Iris pigment epithelial cell (primary cell): ENCODE results near the gene MYDGF.

Source experiments
- DNase-seq: peaks from one replicate; pipeline ENCODE4 v3.0.0-alpha.2; 2011; ENCODE audit warnings: low read depth

MYDGF gene

DNA sequence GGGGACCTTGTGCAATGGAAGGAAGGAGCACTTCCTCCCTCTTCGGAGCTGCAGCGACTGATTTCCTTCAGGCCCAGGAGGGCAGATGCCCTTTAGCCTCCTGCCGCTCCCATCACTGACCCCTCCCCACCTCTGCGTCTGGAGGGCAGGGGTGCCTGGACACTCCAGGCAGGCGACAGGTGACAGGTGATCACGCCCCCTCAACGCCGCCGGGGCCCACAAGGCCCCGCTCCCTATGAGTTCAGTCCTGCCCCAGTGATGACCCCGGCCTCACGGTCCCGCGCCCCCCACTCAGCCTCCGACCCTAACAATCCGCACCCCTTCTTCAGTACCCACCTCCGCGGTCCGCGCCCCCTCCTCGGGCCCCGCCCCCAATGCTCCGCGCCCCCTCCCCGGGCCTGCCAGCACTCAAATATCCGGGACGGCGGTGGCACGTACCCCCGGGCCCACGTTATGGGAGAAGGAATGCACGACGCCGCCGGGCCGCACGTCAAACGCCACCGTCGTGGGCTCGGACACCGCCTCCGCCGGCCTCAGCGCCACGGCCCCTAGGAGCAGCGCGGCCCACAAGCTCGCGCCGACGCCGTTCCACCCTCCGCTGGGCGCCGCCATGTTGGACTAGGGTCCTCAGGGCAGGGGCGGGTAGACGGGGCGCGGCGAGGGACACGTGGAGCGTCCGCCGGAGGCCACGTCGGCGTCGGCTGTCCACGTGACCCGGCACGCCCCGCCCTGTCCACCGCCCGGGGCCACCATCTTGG is at the start of gene MYDGF:
Gene MYDGF (minus strand): TSS at position 620 of the 758 bp plus-strand sequence. CDS start 8 bp downstream, at position 612.
- DNase-seq = peak; percentile 91

DNA sequence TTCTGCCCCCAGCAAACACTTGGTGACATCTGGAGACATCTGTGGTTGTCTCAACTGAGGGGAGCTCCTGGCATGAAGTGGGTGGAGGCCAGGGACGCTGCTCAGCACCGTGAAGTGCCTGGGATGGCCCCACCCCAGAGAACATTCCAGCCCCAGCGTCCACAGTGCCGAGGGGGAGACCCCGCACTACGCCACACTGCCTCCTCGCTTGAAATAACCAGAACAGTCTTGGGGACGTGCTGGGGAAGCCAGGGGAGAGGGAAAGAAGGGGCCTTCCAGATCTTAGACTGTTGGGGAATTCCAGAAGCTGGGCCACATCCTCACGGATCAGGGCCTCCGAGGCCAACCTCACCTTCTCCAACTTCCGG is 49.3 kb upstream of the MYDGF start:
- DNase-seq = no peak

- no peak for DNase-seq
These were observed 48.0 kb upstream of the MYDGF start for GRCh38 chr19:4717966-4718701.

DNA sequence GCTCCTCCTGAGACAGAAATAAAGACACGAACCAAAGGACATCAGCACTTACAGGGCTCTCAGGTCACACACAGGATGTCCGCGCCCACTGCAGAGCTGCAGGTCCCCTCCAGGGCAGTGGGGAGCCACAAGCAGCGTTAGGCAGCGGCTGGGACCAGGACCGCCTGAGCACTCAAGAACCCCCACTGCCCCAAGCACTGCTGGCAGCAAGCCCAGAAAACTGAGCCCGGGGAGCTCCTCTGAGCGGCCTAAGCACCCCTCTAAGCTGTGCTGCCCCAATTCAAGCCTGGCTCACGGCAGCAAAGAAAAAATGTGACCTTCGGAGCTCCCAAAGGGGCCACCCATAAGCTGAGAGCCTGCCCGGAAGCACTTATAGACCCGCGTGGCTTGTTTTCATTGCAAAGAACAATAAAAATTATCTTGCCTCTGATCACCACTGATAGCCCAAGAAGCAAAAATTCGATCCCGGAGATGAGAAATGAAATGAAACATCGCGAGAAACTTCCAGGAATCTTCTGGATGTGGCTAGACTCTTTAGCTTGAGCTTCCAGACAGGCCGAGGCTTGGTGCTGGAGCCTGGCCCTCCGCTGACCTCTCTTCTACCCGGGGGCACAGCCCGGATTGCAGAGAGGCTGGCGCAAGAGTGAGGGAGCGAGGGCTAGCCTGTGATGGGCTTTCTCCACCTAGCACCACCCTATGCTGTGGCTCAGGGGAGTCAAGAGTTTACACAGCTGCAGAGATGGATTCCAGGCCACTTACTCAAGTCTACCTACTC is 47.2 kb upstream of the MYDGF start:
- peak; percentile 97 for DNase-seq

DNA sequence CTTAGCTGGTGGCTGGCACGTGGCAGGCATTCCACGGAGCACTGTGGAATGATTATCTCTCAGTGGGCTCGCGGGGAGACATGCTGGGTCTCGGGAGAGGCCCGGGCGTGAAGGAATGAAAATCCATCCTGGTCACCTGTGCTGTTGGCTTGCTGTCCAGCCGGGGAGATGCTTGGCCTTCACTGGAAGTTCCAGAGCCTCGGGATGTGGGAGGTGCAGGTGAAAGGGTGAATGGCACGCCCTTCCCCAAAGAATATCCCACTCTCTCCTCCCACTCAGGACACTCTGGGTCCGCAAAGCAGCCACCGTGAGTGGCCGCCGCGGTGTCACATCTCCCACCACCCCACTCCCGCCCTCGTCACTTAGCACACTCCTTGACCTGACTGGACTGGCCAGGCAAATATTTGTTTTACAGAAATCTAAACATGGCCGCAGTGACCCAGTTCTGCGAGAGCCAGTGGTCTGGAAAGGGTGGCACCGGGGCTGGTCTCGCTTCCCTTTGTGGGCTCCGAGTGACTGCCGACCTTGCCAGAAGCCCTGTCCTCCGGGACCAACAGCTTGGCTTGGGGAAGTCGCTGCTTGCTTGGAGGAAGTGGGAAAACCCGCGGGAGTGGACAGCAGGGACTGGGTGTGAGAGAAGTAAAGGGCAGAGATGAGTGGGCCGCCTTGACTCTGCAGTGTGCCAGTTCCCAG is 45.5 kb upstream of the MYDGF start:
- DNase-seq = no peak

GRCh38 chr19:4715178-4715528 is 45.0 kb upstream of the MYDGF start:
- DNase-seq = peak; percentile 47

DNA sequence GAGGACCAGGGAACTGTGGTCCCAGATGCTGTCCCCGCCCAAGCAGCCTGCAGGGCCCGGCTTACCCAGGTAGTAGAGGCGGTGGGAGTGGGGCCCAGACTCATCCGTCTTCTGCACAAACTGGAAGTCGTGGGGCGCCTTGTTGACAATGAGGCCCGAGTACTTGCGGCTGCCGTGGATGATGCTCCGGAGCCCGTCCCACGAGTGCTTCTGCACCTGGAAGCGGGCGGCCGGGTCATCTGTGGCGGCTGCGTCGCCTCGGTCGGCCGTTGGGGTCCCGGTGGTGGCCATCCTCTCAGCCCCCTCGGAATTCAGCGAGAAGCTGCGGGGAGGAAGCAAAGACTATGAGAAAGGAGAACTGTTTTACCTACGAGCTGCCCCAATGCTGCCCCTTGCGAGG is 43.9 kb upstream of the MYDGF start:
- DNase-seq = no peak

DNA sequence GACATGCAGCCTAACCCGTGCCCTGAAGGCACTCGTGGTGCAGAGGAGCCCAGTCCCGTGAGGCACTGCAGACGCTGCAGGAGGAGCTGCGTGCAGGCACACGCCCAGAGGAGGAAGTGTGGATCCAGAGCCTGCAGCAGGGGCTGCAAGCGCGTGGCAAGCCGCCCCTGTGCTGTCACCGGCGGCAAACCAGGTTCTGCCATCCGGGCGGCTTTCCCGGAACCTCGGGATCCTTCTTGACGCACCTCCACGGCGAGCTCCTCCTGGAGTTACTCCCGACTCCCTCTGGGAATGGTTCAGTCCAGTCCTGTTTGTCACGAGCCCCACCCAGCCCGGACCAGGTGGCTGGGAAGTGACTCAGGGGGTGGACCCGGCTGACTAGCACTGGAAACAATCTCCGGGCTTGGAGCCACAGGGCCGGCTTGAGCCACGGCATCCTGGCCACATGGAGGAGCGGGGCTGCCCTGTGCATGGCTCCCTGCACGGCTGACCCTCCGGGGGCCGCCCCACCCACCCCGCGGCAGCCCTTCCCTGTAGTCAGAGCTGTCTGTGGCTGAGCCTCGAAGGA is 43.3 kb upstream of the MYDGF start:
- DNase-seq = peak; percentile 98

DNA sequence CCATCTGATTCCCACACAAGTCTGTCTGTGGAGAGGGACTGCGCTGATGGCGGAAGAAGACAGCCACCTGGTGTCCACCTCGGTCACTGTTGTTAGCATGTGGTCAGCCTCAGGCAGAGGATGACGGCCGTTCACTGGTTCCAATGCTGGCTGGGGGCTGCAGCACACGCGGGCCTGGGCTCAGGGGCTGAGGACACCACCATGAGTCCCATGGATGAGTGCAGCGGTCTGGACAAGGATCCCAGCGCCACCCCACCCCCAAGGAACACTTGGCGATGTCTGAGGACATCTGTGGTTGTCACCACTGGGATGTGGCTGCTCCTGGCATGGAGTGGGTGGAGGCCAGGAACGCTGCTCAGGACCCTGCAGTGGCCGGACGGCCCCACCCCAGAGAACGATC is 42.6 kb upstream of the MYDGF start:
- no peak for DNase-seq

GRCh38 chr19:4711211-4711610 is 41.1 kb upstream of the MYDGF start:
- no peak for DNase-seq

DNA sequence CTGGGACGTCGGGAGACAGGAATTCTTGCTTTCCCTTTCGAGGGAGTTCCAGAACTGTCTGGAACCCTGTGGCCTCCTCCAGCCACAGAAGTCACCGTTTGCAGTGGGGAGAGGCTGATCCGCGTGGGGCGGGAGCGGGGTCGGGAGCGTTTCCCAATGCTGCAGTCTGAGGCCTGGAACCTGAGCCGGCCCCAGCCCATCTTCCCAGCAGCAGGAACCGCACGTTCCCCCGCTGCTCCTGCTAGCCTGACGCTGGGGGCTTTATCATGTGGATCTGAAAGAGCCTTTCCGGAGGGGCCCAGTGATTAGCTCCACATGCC is 40.1 kb upstream of the MYDGF start:
- DNase-seq = no peak

- DNase-seq = no peak
These were observed 39.5 kb upstream of the MYDGF start for GRCh38 chr19:4709440-4710280.

DNA sequence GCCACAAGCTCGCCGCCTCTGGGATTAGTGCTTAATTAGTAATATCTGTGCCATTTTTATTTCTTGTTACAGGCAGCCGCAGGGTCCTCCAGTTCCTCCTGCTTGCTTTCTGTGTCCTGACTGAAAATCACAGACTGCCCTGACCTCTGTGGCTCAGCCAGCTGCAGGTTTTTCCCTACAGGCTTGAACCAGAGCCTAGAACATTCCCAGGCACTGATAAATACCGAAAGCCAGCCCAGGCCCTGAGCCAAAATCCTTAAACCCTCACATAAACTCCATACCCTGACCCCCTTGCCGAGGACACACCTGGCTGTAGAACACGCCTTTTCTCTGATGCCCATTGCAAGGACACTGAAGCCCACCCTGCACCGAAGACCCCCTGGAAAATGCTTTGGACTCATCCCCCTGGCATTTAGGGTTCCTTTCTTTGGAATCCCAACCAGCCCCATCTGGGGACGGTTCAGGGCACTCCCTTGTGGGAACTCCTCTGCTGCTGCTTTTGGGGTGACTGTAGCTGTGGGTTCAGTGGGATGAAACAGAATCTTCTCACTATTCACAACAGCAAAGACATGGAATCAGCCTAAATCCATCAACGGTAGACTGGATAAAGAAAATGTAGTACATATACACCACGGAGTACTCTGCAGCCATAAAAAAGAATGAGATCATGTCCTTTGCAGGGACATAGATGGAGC is 38.0 kb upstream of the MYDGF start:
- peak; percentile 84 for DNase-seq

DNA sequence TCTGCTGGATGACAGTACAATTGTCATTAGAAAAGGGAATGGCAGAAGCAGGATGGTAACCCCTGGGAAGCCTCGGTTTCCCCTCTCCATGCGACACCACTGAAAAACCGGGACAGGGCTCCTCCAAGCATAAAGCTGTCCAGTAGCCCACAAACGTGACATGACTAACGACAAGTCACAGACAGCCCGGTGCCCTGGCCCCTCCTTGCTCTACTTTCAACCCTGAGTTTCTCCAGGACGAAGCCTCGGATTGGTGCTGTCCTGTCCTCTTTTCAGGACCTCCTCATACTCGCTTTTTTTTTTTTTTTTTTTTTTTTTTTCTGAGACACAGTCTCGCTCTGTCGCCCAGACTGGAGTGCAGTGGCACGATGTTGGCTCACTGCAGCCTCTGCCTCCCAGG is 37.2 kb upstream of the MYDGF start:
- DNase-seq = no peak

DNA sequence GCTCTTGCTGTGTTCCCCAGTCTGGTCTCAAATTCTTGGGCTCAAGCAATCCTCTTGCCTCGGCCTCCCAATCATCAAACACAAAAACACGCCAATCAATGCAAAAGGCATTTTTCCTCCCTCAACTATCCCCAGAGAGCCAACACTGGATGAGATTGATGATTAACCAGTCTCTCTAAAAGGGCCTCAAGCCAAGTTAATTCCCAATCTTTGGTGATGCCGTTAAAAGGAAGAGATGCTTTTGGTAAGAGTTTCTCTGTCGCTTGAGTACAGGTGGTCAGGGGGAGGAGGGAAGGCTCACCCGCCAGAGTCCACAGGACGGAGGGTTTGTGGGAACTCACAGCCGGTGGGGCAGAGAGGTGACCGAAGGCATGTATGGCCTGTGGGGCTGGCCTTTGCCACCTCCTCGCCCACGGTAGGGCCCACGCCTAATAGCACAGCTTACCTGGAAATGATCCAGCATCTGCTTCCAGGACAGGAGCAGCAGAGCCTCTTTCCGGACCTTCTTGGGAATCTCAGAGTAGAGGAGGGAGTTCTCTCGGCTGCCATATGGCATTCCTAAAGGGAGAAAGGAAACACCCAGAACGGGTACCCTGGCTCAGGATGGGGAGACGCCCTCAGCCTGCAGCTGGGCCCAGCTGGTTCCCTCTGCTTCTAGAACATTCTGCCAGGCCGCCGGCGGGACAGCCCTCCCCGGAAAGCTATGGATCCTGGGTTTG is 35.4 kb upstream of the MYDGF start:
- DNase-seq = no peak

DNA sequence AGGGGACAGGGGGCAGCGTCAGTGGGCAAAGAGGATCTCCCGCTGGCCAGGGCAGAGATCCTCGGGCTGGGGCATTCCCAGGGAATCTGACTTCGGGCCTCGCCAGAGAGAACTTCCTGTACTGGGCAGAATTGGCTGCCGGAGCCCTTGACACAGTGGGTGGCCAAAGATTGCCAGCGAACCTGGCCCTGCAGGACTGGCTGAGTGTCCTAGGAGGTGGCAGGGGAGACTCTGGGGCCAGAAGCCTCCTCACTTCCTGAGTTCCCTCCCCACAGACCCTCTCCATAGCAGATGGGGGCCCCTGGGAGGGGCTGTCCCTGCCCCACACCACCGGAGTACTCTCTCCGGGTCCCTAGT is 34.2 kb upstream of the MYDGF start:
- no peak for DNase-seq

GRCh38 chr19:4703671-4704316 is 33.7 kb upstream of the MYDGF start:
- no peak for DNase-seq

DNA sequence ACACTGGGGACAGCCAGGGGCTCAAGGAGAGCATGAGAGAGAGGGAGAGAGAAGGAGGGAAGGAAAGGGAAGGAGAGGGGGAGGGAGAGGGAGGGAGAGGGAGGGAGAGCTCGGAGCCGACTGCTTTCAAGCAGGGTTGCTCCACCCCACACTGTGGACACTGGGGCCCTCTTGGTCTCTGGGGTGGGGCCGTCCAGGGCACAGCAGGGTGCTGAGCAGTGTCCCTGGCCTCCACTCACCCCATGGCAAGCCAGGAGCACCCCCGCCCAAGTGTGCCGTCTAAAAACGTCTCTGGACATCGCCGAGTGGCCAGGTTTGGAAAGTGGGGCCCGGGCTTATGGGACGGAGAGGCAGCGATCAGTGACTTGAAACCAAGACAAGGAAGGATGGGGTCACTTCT is 32.6 kb upstream of the MYDGF start:
- DNase-seq = no peak

- no peak for DNase-seq
These were observed 31.4 kb upstream of the MYDGF start for GRCh38 chr19:4701557-4701956.

DNA sequence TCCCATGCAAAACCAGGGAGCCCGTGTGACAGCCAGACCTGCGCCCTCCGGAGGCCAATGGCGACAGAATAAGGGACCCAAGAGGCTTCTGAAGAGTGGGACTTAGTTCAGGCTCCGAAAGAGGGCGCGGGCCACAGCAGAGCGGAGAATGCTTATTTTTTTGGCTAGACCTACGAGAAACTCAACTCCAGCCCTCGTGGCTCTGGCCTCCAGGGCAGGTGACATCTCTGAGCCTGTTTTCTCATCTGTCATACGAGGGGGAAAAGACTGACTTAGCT is 30.5 kb upstream of the MYDGF start:
- no peak for DNase-seq
